AML-193 (cell line): ENCODE results near the gene CAMKMT.

Experiments used
- DNase-seq, 2 experiments: peaks; one replicate each; lab custom pipeline; 2025; lab: John Stamatoyannopoulos, UW

The CAMKMT gene

DNA sequence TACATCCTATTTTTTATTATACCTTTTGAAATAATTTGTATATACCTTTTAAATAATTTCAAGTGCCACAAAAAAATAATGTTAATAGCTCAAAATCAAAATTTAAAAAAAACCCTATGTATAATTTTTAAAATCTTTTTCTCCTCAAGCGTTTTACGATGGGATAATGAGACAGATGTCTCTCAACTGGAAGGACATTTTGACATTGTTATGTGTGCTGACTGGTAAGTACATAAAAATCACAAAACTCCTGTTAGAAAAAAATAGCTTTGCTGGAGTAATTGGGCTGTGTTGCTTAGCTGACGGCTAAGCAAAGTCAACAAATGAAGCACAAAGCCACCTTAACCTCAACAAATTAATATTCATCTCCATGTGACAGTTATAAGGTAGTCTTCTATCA, 381.7 kb downstream of the CAMKMT start:
- no peak for DNase-seq

DNA sequence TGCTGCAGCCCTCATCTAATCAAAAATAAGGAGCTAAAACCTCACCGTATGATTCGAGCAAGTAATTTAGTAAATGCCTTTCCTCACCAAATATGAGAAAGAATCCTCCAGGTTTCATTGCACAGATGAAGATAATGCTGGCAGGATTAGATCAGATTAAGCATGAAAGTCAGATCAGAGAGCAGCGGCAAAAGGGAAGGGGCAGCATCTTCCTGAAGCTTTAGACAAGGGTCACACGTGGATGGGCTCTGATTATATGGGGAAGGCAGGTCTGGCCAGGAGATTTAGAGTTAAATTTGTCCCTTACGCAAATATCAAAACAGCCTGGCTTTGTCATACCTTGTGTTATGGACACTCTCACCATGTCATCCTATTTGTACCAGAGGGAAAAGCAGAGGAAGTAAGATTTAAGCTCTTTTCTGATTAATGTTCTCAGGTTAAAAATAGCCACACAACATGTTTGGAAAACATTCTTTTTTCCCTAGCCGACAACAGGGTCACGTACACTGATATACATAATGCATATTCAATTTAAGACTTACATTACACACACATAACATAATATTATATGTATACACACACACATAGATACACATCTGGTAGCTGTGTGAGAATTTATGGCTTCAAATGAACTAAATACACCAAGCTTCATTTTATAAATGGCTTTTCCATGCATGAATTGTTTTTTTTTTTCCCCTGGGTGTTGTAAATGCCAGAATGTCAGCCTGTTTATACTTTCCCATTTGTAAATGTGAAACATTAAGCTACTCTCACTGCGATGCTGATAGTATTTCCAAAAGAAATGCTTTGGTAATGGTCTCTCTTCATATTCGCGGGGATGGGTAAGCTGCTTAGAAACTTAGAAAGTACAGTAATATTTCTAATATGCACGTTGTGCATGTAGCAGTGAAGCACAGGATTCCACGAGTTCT, 383.5 kb downstream of the CAMKMT start:
- no peak for DNase-seq

- DNase-seq: no peak
Observed at GRCh38 chr2:44745922-44746766, 384.4 kb downstream of the CAMKMT start.

DNA sequence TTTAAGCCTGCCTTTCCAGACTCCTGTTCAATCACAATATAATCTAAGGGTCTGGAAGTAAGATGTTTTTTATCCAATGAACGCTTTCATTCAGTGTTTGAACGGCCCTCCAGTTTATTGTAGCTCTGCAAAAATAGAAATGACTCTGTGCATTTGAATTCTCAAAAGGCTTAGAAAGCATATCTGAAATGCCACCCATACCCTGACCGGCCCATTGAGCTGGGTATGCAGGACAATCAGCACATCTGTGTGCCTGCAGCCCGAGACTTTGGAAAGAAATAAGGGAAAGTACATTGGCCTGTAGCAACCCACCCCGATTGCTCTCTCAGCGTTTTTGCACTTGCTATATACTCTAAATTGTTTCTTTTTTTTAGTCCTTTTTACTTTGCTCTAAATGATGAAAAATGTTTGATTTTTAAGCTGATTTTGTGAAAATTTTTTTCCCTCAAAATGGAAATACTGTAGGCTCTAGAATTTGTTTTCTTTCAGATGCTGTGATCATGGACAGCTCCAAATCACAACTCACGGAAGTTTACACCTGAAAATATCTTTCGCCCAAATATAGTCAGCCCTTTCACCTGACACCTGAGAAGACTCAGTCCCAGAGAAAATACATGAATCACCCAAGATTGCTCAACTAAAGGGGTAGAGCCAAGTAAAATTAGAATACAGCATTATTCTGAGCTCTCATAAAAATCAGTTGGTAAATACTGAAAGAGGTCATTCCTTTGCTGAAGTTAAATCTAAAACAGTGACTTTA, 385.3 kb downstream of the CAMKMT start:
- DNase-seq: no peak

GRCh38 chr2:44747794-44748193, 386.0 kb downstream of the CAMKMT start:
- DNase-seq: no peak

DNA sequence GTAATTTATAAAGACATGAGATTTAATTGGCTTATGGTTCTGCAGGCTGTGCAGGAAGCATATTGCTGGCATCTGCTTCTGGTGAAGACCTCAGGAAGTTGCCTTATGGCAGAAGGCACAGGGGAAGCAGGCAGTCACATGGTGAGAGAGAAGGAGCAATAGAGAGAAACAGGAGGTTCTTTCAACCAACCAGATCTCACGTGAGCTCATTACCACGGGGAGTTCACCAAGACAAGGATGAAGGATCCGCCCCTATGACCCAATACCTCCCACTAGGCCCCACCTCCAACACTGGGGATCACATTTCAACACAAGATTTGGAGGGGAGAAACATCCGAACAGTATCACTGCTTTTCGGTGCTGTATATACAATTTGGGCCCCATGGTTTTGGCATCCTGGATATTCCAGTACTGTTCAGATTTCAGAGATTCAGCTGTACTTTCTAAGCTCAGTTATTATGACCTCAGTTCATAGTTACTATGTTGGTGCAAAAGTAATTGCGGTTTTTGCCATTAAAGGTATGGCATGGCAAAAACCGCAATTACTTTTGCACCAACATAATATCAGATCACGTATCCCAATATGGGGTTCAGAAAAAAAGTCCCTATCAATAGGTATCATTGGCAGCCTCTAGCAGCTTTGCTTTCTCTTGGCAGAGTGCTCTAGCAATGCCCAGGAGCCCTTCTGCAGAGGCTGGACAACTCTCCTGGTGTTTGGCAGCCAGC, 390.2 kb downstream of the CAMKMT start:
- no peak for DNase-seq

DNA sequence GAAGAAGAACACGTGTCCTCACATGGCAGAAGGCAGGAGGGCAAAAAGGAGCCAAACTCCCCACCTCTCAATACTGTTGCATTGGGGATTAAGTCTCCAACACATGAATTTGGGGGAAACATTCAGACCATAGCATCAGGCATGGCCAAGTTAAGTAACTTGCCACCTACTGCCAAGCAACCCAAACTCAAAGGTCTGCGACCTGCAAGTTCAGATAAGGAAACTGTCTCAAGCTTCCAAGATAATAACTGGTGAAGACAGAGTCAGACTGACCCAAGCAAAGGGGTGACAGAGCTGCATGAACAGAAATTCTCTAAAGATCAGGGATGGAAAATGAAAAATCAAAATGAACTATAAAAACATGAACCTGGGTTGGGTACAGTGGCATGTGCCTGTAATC, 391.0 kb downstream of the CAMKMT start:
- no peak for DNase-seq

GRCh38 chr2:44753552-44754285, 392.0 kb downstream of the CAMKMT start:
- peak; percentile 75 to 79 for DNase-seq

GRCh38 chr2:44758591-44758990, 396.8 kb downstream of the CAMKMT start:
- DNase-seq: no peak

GRCh38 chr2:44759823-44760222, 398.1 kb downstream of the CAMKMT start:
- no peak for DNase-seq

- DNase-seq: no peak
Observed at GRCh38 chr2:44763275-44763782, 401.6 kb downstream of the CAMKMT start.

- no peak for DNase-seq
Observed at GRCh38 chr2:44766220-44766619, 404.5 kb downstream of the CAMKMT start.

DNA sequence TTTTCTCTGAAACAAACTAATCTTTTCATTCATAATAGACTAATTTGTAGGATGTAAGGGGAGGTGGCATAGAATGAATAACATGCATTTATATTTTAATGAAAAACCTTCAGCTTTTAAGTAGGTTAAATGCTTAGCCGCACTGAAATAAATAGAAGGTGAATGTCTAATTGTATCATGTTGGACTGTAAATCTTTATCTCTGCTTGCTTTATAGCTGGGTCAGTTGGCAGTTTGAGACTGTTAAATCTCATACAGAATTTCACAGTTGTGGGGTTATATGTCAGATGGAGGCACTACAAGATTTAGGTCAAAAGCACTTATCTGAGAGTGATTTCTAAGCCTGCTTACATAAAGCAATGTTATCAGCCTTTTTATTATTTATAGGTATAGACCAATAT, 405.0 kb downstream of the CAMKMT start:
- no peak for DNase-seq

- DNase-seq: no peak
Observed at GRCh38 chr2:44767691-44768090, 405.9 kb downstream of the CAMKMT start.

GRCh38 chr2:44768438-44769236, 406.9 kb downstream of the CAMKMT start:
- no peak for DNase-seq

DNA sequence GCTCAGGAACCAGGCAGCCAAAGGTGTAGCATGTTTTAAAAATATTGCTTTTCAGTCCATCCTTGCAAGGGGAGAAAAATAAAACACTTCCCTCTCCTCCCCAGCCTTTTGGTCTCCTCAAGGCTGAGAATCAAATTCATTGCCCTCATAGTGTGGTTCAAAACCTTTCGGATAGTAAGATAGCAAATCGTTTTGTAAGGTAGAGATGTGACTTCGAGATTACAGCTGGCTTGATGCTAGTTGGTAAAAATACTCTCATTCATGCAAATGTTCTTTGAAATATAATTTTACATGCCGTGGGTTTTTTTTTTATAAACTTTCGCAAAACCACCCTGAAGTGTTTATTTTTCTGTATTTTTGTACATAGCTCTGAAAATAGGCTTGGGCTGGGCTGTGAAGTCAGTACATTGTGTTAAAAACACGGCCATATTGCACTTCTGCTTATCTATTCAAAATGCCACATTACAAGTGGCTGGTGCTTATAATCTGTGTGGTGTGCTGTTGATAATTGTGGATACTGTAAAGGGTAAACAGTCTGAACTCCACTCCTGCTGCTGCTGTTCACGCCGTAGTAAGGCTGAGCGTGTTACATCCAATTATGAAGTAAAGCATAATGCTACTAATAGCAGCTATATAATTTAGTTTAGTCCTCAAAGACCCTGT, 407.7 kb downstream of the CAMKMT start:
- DNase-seq: no peak

DNA sequence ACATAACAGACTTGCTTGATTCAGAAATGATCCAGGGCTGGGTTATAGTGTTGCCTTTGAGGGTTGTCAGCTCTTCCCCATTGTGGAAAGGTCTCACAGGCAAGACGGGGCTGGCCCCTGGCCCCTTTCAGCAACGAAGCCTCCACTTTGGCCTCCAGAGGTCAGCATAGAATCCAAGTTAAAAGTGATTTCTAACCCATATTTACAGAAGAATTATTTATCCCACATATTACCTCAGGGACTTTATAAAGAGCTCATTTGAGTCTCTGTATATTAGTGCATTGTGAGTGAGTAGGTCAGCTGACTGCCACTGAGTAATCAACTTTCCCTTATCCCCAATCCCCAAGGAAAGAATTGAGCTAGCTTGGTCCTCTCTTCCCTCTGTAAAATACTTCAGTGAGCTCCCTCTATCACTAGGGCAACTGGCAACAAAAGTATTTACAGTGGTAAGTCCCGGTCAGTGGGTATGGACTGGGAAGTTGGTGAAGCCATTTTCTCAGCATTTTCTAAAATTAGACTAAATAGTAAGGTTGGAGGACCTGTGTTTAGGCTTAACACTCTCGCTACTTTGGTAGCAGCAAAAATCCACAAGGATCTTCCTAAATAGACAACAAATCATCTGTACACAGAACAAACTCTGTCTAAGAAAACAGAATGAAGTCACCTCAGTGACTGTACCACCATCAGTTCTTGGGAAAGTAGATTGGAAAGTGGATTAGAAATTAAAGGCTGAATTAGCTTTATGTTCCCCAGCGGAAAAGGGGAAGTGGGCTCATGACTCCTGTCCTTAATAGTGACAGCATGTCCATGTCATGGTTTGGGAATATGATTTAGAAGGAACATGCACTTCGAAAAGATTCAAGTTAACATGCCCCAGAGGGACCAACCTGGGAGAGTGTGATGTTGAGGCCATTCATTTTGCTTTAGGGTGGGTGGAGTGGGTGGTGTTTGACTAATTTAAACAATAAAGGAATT, 408.8 kb downstream of the CAMKMT start:
- no peak for DNase-seq

GRCh38 chr2:44771522-44771921, 409.8 kb downstream of the CAMKMT start:
- DNase-seq: no peak
